GM19452 (cell line): ENCODE data around the gene BAG5.
"Not testable (repeated sequence)": the region's sequence is repeated elsewhere in the genome, so short reads cannot be mapped to it uniquely, and the experiment has no call there.

ENCODE experiments used
- ATAC-seq: cut with Tn5 transposase; IDR thresholded peaks from one replicate; pipeline ENCODE4 v1.9.1; 2021; ENCODE audit not compliant: unreplicated experiment

The BAG5 gene

DNA sequence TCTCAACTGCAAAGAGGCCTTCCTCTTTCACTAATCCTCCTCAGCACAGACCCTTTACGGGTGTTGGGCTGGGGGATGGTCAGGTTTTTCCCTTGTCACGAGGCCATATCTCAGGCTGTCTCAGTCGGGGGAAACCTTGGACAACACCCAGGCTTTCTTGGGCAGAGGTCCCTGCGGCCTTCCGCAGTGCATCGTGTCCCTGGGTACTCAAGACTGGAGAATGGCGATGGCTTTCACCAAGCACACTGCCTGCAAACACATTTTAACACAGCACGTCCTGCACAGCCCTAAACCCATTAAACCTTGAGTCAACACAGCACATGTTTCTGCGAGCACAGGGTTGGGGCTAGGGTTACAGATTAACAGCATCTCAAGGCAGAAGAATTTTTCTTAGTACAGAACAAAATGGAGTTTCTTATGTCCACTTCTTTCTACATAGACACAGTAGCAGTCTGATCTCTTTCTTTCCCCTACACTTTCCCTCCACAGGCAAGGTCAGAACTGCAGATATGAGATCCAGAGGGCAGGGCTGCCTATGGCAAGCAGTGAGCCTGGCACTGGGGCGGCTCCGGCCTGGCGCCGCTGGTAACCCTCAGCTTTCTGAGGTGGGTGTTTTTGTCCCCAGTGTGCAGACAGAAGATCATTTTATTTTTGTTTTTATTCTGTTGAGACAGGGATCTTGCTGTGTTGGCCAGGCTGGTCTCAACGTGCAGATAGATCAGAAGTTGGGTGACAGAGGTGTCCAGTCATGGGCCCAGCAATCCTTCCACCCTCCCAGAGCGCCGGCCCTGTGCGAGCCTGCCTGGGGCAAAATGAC lies 36.8 kb downstream of the BAG5 start:
- ATAC-seq = not testable (repeated sequence)

DNA sequence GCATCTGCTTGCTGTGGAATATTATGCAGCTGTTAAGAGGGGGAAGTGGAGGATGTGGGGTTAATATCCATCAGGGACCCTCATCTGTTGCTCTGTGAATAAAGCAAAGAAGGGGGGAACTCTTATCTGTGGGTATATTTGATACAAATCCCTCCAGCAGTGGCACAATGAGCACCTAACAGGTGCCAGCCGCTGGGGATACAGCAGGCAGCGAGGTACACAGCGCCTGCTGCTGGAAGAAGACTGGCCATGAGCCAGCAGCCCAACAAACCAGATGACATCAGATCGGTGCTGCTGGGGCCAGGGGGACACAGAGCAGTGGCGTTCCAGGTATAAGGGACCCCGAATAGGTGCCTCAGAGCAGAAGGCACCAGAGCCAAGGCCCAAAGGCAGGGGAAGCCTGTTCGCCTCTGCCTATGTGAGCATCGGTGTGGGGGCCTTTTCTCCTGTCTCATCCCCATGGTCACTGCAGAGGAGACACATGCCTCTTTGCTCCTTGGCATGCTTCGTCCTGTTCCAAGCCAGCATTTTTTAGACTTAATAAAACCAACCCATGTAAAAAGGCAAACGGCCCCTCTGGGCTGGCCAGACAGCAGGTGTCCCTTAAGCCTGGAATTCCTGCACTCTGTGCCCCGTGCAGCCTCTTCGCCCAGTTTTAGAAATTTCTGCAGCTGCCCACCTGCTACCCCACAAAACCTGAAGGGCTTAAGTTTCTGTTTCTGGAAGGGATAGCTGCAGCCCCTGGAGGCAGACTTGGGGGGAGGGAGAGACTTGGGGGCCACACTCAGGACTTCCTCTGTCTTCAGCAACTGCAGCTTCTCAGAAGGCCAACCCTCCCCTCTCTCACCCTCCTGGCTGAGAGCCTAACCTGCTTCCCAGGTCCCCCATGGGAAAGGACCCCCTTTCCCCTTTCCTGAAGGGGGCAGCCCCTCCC lies 38.2 kb downstream of the BAG5 start:
- ATAC-seq = no peak

DNA sequence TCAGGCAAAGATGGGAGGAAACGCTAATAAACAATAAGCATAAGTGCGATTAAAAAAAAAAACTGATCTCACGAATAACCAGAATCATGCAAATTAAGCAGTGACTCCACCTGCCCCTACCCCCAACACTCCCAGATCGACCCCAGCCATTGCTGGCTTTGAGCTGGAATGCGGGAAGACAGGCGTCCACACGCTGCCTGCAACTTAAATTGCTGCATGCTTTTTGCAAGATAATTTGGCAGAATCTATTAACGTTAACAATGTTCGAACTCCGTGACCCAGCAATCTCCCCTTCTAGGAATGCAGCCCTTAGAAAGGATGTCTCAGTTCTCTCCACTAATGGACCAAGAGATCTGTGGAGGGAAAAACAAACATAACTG lies 38.9 kb downstream of the BAG5 start:
- no peak for ATAC-seq

DNA sequence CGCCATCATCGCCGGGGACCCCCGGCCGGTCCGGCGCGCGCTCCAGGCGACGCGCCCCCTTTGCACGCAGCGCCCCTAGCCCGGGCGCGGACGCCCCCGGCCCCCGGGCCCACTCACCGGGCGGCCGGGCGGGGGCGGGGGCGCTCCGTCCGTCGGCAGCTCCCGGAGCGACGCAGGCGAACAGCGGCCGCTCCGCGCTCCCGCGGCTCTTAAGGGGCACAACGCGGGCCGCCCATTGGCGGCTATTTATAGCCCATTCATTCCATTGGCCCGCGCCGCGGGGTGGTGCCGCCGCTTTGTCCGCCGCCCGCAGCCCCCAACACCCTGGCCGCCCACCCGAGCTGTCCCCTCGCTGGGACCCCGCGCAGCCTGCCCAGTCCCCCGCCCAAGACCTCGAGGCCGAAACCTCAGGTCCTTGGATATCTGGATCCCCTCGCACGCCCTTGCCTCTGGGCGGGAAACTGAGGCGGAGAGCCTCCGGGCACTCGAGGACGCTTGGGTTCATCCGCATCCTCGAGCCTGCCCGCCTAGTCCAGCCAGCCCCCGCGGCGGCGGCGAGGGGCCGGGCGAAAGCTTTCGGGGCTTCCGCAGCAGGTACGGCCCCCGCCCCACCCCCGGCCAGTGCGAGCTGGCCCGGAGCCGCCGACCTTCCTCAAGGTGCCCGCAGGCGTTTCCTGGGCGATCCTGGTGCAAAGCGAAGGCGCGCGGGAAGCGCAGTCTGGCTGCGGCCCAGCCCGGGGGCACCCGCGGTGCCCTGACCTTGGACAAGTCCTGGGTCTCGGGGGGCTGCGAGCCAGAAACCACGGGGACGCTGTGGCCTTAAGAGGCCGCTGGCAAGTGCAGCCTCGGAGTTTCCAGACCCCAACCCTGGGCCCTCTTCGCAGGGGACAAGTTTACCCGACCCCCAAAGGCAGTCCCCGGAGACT lies 39.5 kb downstream of the BAG5 start, which contains the start of gene CKB:
CKB (minus strand) TSS at position 182 of the 926 bp plus-strand sequence. CDS start 337 bp downstream, outside the sequence.
- no peak for ATAC-seq

DNA sequence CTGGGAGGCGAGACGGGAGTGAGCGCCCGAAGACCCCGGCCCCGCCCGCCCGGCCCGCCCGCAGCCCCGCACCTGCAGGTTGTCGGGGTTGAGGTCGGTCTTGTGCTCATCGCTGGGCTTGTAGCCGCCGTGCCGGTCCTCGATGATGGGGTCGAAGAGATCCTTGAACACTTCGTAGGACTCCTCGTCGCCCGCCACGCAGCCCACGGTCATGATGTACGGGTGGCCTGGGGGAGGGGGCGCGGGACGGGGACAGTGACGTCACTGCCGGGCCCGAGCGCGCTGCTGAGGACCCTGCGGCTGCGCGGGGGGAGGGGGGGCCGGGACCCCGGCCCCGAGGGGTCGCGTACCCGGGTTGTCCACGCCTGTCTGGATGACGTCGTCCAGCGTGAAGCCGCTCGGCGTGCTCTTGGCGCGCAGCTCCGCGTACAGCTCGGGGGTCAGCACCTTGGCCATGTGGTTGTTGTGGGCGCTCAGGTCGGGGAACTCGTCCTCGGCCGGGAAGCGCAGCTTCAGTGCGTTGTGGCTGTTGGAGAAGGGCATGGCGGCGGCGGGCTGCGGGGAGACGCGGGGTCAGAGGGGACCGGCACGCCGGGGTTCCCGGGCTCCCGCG lies 40.4 kb downstream of the BAG5 start:
- no peak for ATAC-seq

DNA sequence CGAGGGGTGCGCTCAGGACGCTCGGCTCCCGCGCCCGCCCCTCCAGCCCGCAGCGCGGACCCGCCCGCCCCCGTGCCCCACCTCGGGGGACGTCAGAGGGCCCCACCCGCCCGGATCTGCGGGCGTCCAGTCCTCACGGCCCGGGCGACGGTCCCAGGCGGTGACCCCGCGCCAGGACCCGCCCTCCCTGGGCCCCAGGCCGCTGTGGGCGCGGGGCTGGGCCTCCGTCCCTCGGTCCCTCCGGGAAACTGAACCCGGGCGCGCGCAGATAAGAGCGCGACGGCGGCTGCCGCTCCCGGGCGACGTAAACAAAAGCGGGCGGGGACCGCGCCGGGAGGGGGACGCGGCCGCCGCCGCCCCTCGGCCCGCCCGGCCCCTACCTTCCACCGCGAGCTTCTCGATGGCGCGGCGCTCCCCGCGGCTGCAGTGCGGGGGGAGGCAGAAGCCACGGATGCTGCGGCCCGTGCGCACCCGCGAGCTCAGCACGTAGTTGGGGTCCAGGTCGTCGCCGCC lies 41.0 kb downstream of the BAG5 start:
- no peak for ATAC-seq

DNA sequence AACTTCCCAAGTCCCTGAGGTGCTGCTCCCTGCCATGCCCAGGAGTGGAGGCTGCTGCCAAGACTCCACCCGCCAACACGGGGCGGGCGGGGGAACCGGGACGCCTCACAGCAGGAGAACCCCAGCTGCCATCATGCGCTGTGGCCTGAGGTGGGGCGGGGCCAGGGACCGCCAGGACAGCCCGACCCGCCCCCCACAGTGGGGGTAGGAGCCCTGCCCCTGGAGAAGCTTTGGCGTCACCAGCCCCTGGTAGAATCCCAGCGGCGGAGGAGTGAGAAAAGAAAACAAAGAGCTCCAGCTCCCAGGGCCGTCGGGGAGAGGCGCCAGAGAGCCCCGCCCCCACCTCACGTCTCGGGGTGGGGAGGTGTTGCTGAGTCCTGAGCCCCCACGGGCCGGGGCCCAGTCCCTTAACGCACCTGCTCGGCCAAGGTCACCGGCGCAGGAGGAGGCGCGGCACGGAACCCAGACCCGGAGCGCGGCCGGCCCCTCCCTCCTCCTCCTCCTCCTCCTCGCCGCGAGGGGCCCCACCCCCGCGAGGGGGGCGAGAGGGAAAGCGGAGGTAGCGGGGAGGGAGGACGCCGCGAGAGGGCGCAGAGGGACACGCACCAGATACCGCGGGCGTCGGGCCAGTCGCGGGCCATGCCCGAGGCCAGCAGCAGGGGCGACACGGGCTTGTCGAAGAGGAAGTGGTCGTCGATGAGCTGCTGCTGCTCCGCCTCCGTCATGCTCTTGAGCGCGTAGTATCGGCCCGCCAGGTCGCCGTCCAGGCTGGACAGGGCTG lies 41.6 kb downstream of the BAG5 start:
- ATAC-seq = no peak

DNA sequence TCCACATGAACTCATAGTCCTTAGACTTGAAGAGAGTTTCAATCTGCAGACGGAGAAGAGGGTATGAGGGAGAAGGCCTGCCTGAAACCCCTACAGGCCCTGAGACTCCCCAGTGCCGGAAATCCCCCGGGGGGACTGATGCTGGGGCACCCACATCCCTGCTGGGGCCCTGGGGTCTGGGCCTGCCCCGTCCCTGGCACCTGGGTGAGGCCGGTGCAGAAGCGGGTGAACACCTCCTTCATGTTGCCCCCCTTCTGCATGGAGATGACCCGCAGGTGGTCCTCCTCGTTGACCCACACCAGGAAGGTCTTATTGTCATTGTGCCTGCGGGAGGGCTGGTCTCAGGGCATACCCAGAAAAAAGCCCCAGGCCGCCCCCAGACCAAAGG lies 42.2 kb downstream of the BAG5 start:
- ATAC-seq = no peak

DNA sequence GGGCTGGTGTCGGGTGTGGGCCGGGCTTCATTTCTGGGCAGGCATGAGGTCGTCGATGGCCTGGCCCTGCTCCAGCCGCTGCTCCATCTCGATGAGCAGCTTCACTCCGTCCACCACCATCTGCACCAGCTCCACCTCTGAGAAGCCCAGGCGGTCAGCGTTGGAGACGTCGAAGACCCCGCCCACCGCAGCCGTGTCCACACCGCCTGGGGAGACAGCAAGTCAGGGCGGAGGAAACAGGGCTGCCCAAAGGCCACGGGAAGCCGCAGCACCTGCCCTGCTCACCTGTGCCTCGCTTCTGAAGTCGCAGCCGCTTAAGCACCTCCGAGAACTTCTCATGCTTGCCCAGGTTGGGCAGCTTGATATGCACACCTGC lies 42.6 kb downstream of the BAG5 start:
- ATAC-seq = no peak

DNA sequence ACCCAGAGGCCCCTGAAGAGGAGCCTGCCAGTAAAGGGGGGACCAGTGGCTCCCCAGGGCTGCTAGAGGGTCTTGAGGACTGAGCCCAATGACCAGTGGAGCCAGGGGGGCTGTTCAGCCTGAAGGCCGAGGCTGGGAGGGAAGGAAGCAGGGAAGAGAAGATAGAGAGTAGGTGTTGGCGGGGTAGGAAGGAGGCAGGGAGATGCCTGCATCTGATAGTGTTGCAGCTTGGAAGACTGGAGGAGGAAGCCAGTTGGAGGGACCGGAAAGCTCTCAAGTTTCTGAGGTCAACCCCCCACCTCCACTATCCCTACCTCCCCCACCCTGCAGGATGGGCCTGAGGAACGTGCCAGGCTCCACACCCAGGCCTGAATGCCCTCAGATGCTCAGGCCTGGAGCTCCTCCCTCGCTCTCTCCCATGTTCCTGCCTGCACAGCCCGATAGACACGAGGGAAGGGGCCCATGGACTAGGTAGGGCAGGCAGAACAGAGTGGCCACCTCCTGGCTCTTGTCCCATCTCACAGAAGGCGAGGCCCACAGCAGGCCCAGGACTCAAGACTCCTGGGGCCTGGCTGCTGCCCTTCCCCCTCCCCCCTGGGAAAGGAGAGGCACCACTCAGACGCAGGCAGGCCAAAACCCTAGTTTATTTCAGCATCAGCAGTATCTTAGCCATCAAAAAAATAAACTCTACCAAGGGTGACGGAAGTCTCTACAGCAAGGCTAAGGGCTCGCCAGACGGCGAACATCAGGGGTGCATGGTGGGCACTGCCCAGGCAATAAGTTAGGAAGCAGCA lies 43.2 kb downstream of the BAG5 start:
- ATAC-seq = no peak

DNA sequence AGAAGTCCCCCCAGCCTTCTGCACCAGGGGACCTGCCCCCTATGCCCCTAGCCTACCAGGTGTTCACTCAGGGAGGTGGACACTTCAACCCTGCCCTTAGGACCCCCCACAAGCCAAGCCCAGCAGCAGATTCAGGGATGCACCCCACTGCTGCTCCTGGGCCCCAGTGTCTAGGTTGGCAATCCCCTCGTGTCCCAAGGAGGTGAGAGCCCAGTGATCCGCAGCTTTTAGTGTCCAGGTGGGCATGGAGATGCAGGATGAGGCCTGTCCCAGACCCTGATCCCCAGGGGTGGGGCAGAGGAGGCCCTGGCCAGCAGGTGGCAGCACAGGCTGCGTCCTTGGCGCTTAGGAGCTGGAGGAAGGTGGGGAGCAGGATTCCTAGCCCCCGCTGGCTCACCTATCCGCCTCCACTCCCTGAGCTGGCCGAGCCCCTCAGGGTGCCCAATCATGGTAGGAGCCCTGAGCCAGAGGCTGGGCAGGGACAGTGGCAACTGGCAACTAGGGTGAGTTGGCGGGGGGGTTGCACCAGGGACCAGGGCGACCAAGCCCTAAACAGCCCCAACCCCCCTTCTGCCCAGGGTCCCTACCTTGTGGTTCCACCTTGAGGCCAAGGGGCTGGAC lies 43.9 kb downstream of the BAG5 start:
- ATAC-seq = no peak

DNA sequence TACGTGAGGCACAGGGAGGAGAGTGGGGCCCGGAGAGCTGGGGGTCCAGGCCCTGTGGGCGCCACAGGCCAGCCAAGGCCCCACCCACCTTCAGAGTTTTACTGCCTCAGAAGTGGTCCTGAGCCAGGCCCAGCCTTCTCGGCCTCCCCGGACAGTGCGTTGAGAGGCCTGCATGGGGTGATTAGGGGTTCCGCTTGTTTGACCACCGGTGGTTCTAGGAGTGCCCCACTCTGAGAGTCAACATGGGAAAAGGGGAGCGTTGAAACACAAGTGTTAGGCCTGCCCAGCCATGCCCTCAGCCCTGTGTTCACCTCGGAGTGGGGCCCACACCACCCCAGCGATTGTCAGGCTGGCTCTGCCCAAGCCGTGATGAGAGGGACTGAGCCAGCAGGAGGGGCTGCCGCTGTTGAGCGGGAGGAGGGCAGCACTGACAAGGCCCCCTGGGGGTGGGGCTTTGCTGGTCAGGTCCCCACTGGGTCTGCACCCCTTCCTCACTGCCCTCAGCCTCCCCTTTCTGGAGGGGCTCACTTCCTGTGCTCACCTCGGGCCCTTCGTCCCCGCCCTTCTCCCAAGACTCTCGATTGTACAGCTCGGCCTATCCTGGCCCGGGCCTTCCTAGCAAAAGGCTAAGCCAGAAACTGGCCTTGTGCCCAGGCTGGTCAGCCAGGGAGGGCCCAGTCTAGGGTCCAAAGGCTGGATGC lies 44.6 kb downstream of the BAG5 start:
- no peak for ATAC-seq

DNA sequence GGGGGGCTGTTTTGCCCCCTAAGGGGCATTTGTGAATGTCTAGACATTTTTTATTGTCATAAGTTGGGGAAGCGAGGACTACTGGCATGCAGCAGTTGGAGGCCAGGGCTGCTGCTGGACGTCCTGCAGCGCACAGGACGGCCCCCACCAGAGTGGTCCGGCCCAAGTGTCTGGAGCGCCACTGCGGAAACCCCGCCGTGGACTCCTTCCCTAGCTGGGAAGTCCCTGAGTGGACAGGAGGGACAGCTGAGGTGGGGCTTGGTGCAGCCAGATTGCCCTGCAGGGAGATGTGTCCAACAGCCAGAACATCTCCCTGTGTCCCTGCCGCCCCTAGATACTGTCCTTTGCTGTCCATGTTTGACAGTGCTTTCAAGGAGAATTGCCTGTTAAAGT lies 45.3 kb downstream of the BAG5 start:
- no peak for ATAC-seq

DNA sequence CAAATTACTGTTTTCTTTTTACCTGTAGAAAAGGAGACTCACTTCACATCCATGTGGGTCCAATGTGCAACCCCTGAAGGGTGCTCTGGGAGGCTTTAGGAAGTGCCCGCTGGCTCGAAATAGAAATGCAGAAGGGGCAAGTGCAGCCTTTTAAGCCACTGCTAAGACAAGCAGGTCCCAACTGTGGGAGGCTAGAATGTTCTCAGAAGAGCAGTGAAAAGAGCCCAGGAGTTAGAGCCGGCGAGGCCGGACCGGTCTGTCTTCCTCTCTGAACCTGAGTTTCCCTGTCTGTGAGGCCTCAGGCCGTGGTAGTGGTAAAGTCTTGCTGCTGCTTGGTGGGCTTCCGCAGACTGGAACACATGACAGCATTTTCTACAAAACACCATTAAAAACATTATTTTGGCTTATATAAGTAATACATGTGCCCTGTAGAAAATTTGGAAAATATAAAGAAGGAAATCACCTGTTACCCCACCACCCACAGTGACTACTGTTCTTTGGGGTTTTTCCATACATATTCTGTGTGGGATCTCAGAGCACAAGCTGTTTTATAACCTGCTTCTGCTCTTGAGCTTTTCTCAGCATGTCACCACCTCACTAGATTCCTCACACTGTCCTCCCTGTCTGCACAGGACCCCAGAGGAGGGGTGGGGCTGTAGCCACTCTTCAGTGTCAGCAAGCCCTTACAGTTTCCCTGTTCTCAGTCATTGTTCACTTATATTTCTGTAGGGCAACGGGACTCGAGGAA lies 45.9 kb downstream of the BAG5 start:
- no peak for ATAC-seq

DNA sequence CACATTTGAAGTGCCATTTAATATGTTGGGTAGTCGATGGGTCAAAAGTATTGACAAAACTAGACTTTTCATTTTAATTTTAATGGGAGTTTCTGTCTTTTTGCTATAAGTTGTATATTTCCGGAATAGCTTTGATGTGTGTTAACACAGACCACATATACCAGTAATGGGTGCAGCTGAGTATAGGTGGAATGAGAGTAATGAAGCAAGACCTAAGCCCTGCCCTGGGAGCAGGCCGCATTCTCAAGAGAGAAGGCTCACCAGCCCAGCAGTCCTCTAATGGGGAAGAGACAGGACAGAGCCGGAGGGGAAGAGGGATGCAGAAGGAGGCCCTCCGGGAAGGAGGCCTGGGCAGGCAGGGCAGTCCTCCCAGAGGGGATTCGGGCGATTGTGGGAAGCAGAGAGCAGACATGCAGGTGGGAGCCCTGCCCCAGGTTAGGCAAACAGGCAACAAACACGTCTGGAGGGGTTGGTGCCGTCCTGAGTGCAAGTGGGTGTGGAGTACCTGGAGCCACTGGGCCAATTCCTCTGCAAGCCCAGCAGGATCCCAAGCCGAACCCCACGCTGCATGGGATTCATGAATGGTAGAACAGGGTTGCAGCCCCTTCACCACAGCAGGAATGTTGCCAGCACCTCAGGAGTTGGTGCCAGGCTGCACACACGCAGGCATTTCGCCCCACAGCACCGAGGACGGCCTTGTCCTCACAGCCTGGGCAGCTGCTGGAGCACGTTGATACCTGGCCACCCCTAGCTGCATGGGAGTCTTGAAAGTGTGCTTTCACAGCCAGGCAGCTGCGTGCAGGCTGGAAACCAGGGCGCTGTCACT lies 47.6 kb downstream of the BAG5 start:
- no peak for ATAC-seq
